ENCODE data around the gene HMGN1.

HMGN1 gene

GRCh38 chr21:39334611-39335010, 14.3 kb downstream of the HMGN1 start:
- H3K4me3 ChIP-seq (ENCODE audit: low read depth, low read length) = no peak overlapping the region
- no peak for DNase-seq (ENCODE audit: low read depth)
- TF ChIP-seq CTCF (IDR thresholded peaks at IDR 0.05; ENCODE audit: control insufficient read depth, extremely low read depth, insufficient read depth) = no peak

GRCh38 chr21:39332175-39332574, 16.7 kb downstream of the HMGN1 start:
- DNase-seq (ENCODE audit: low read depth) = no peak
- H3K4me3 ChIP-seq (ENCODE audit: low read depth, low read length) = no peak overlapping the region
- TF ChIP-seq CTCF (IDR thresholded peaks at IDR 0.05; ENCODE audit: control insufficient read depth, extremely low read depth, insufficient read depth) = no peak

- no peak for DNase-seq (ENCODE audit: low read depth)
- no peak overlapping the region for H3K4me3 ChIP-seq (ENCODE audit: low read depth, low read length)
- no peak for TF ChIP-seq CTCF (IDR thresholded peaks at IDR 0.05; ENCODE audit: control insufficient read depth, extremely low read depth, insufficient read depth)
Observed at GRCh38 chr21:39330001-39330400, 18.9 kb downstream of the HMGN1 start.

GRCh38 chr21:39327727-39328126, 21.2 kb downstream of the HMGN1 start:
- no peak overlapping the region for H3K4me3 ChIP-seq (ENCODE audit: low read depth, low read length)
- TF ChIP-seq CTCF (IDR thresholded peaks at IDR 0.05; ENCODE audit: control insufficient read depth, extremely low read depth, insufficient read depth) = no peak
- DNase-seq (ENCODE audit: low read depth) = no peak

GRCh38 chr21:39326607-39327307, 22.1 kb downstream of the HMGN1 start:
- DNase-seq (ENCODE audit: low read depth) = no peak
- no peak for TF ChIP-seq CTCF (IDR thresholded peaks at IDR 0.05; ENCODE audit: control insufficient read depth, extremely low read depth, insufficient read depth)
- H3K4me3 ChIP-seq (ENCODE audit: low read depth, low read length) = no peak overlapping the region

GRCh38 chr21:39325458-39325857, 23.4 kb downstream of the HMGN1 start:
- no peak overlapping the region for H3K4me3 ChIP-seq (ENCODE audit: low read depth, low read length)
- no peak for DNase-seq (ENCODE audit: low read depth)
- TF ChIP-seq CTCF (IDR thresholded peaks at IDR 0.05; ENCODE audit: control insufficient read depth, extremely low read depth, insufficient read depth) = no peak

- no peak overlapping the region for H3K4me3 ChIP-seq (ENCODE audit: low read depth, low read length)
- TF ChIP-seq CTCF (IDR thresholded peaks at IDR 0.05; ENCODE audit: control insufficient read depth, extremely low read depth, insufficient read depth) = no peak
- no peak for DNase-seq (ENCODE audit: low read depth)
Observed at GRCh38 chr21:39321424-39321823, 27.5 kb downstream of the HMGN1 start.

Measured in LNCaP clone FGC (cell line).